K562 (cell line): ENCODE results near the gene LPGAT1. TPM values are rescaled to one million over a fixed set of nuclear protein-coding genes. Genes with fewer than 3 reads are reported as not detected.

Experiments used
- ATAC-seq: fragments of 200-7000 bp; cut with Tn5 transposase; 3 replicates; pipeline ENCODE4 v1.9.1; 2020; ENCODE audit warnings: moderate library complexity
- BruUV-seq: library from RNA; stranded (reverse); fragments of 400-500 nt; replicated peaks from 2 replicates; lab custom pipeline; 2021; lab: Mats Ljungman, UMichigan
- CTCF ChIA-PET: fragments of 300-600 bp; formaldehyde crosslinking; extraction: SDS; loops from one replicate; lab custom pipeline; 2021; ENCODE audit warnings: low intra/inter-chr PET ratio; lab: Yijun Ruan, JAX
- POLR2A ChIA-PET: fragments of 300-600, 350-650 bp; sonication (Branson Sonifier 250); formaldehyde crosslinking; extraction: SDS; loops from one replicate; lab custom pipeline; 2021; ENCODE audit warnings: antibody characterized with exemption, inconsistent platforms; lab: Yijun Ruan, JAX
- DNase-seq, 4 experiments: peaks; one replicate each; pipeline versions ENCODE4 v3.0.0 to v3.0.0-alpha.2; 2011 to 2018; ENCODE audit warnings: low spot score in 3 of 4, mixed read lengths in 3 of 4; ENCODE audit errors: extremely low read depth in 1 of 4
- FAIRE-seq: peaks from 2 replicates; lab custom pipeline; 2011; peaks lifted over from hg19 to GRCh38; lab: Jason Lieb, UNC
- H2AFZ ChIP-seq: 2 replicates; pipeline ENCODE4 v1.6.0; 2011; ENCODE audit warnings: low read depth, low read length, control low read depth, inconsistent platforms
- H3K27ac ChIP-seq: fragments of 200-600 bp; 3 replicates; pipeline ENCODE4 v1.8.0; 2011; ENCODE audit warnings: low read depth, mild to moderate bottlenecking, control low read depth, inconsistent platforms, low read length, moderate library complexity, mixed read lengths; ENCODE audit errors: extremely low read depth
- H3K27me3 ChIP-seq, 2 experiments: fragments of 300-600 bp in 1 of 2; 2 replicates in 1 of 2; 3 replicates in 1 of 2; pipeline versions ENCODE4 v1.6.0 to v1.8.0; 2011; ENCODE audit warnings: inconsistent platforms in 2 of 2, low read length in 2 of 2, mild to moderate bottlenecking in 1 of 2, mixed read lengths in 1 of 2, moderate library complexity in 1 of 2; ENCODE audit not compliant: control insufficient read depth in 2 of 2, insufficient read depth in 2 of 2
- H3K36me3 ChIP-seq: fragments of 300-600 bp; 3 replicates; pipeline ENCODE4 v1.8.0; 2011; ENCODE audit warnings: mild to moderate bottlenecking, low read length, inconsistent platforms; ENCODE audit not compliant: control insufficient read depth, insufficient read depth
- H3K4me1 ChIP-seq, 2 experiments: fragments of 200-600 bp in 1 of 2; replicated peaks in 1 of 2; 2 replicates in 1 of 2; 3 replicates in 1 of 2; pipeline versions ENCODE4 v1.5.1 to v1.8.0; 2011; ENCODE audit warnings: inconsistent platforms in 2 of 2, low read length in 2 of 2, mild to moderate bottlenecking in 1 of 2, mixed read lengths in 1 of 2, moderate library complexity in 1 of 2; ENCODE audit not compliant: control insufficient read depth in 2 of 2, insufficient read depth in 2 of 2
- H3K4me2 ChIP-seq: 2 replicates; pipeline ENCODE4 v1.6.1; 2011; ENCODE audit warnings: low read length, control low read depth, inconsistent platforms, mixed read lengths; ENCODE audit not compliant: insufficient read depth
- H3K4me3 ChIP-seq: fragments of 200-600 bp; sonication (generic), shearing (Covaris generic); 2 replicates; pipeline ENCODE4 v1.5.1; 2016; ENCODE audit warnings: control low read depth, inconsistent platforms
- H3K79me2 ChIP-seq: fragments of 200-600 bp; 3 replicates; pipeline ENCODE4 v1.8.0; 2011; ENCODE audit warnings: low read length, inconsistent platforms; ENCODE audit not compliant: control insufficient read depth, insufficient read depth
- H3K9ac ChIP-seq, 2 experiments: 2 replicates each; pipeline versions ENCODE4 v1.6.0 to v1.6.1; 2011; ENCODE audit warnings: low read depth in 2 of 2, low read length in 2 of 2, control low read depth in 1 of 2, inconsistent platforms in 1 of 2, mild to moderate bottlenecking in 1 of 2, mixed read lengths in 1 of 2; ENCODE audit not compliant: insufficient read depth in 1 of 2
- H3K9me1 ChIP-seq: one replicate; pipeline ENCODE4 v1.6.0; 2011; ENCODE audit warnings: inconsistent platforms, mild to moderate bottlenecking, low read length, moderate library complexity; ENCODE audit not compliant: control insufficient read depth, insufficient read depth
- H3K9me3 ChIP-seq: replicated peaks from 2 replicates; pipeline ENCODE4 v1.5.1; 2011; ENCODE audit warnings: low read depth, low read length, inconsistent platforms; ENCODE audit not compliant: control insufficient read depth, insufficient read depth
- H4K20me1 ChIP-seq: replicated peaks from 2 replicates; pipeline ENCODE4 v1.6.1; 2011; ENCODE audit warnings: low read length, inconsistent platforms, mixed read lengths; ENCODE audit not compliant: control insufficient read depth, insufficient read depth
- ARID1B ChIP-seq: fragments of 450-650 bp; IDR thresholded peaks from 2 replicates; pipeline ENCODE4 v1.6.1; 2016; ENCODE audit warnings: antibody characterized with exemption, mild to moderate bottlenecking, inconsistent platforms
- GATAD2A ChIP-seq: fragments of 450-650 bp; IDR thresholded peaks from 2 replicates; pipeline ENCODE4 v1.6.1; 2017
- HMGN3 ChIP-seq: IDR thresholded peaks from 2 replicates; pipeline ENCODE4 v1.6.1; 2011; ENCODE audit warnings: borderline replicate concordance, low read depth, mild to moderate bottlenecking, mixed read lengths, low read length; ENCODE audit not compliant: insufficient read length; ENCODE audit errors: extremely low read depth
- NFIX ChIP-seq: fragments of 250-450 bp; sonication (Bioruptor Pico); IDR thresholded peaks from 2 replicates; pipeline ENCODE4 v1.4.0; 2020; ENCODE audit warnings: low read depth, mild to moderate bottlenecking, moderate library complexity
- NUFIP1 ChIP-seq: fragments of 450-650 bp; IDR thresholded peaks from 2 replicates; pipeline ENCODE4 v1.6.1; 2018; ENCODE audit not compliant: partially characterized antibody
- RFX7 ChIP-seq: fragments of 250-450 bp; sonication (Bioruptor Pico); IDR thresholded peaks from 2 replicates; pipeline ENCODE4 v1.5.1; 2021; ENCODE audit warnings: mild to moderate bottlenecking
- XRCC5 ChIP-seq: fragments of 200-400 bp; formaldehyde crosslinking; IDR thresholded peaks from 2 replicates; pipeline ENCODE4 v1.6.1; 2017; ENCODE audit warnings: low read depth, mild to moderate bottlenecking, low read length
- ZBED1 ChIP-seq: IDR thresholded peaks from 2 replicates; pipeline ENCODE4 v1.6.1; 2014
- whole genome bisulfite sequencing: fragments of 100-300 bp; shearing (Covaris generic); methylation state at CpG from one replicate; pipeline ENCODE4 v1.1.6; 2016; ENCODE audit warnings: low coverage, mixed read lengths; ENCODE audit not compliant: insufficient coverage; ENCODE audit errors: missing lambda C conversion rate; 5-methylcytosine and 5-hydroxymethylcytosine counted together
- in situ Hi-C: fragments of 300-500 bp; cut with MboI; formaldehyde crosslinking; loops from 4 replicates; pipeline ENCODE4 v1.15.0; 2018; ENCODE audit warnings: inconsistent platforms, mixed read lengths
- intact Hi-C: fragments of 100-400 bp; cut with micrococcal nuclease; formaldehyde crosslinking; loops from 2 replicates; pipeline ENCODE4 v1.14.2; 2022
- polyA plus RNA-seq, 8 experiments: library from polyadenylated mRNA; depleted of rRNA in 4 of 8; stranded (reverse) in 5 of 8; unstranded in 3 of 8; fragments of >200 nt; fragmentation: Nextera tagmentation in 2 of 8; fragmentation: Illumina TruSeq in 1 of 8; extraction: Ambion mirVana in 2 of 8; extraction: Trizol in 1 of 8; gene quantifications; 2 replicates each; pipeline versions ENCODE4 v1.2.1 to v1.2.3, GENCODE V29; 2011 to 2014; ENCODE audit warnings: inconsistent platforms in 1 of 8, missing spikeins in 1 of 8
- total RNA-seq, 7 experiments: library from RNA; depleted of rRNA in 6 of 7; stranded (reverse); fragments of >200 nt in 6 of 7; fragmentation: Illumina TruSeq in 2 of 7; extraction: Trizol in 2 of 7; gene quantifications; 2 replicates each; pipeline versions ENCODE4 v1.2.1 to v1.2.3, GENCODE V29; 2011 to 2021; ENCODE audit warnings: low replicate concordance in 1 of 7
- TF ChIP-seq, protein P1 (sequence below): fragments of 450-650 bp; IDR thresholded peaks from 2 replicates; pipeline ENCODE4 v1.7.1; 2018; ENCODE audit warnings: mild to moderate bottlenecking, low read depth; ENCODE audit not compliant: partially characterized antibody
- TF ChIP-seq, protein P2 (sequence below): fragments of 200-800 bp; sonication (Bioruptor generic); IDR thresholded peaks from 2 replicates; pipeline ENCODE4 v1.6.1; 2017; ENCODE audit warnings: missing genetic modification characterization, missing compliant biosample characterization
- TF ChIP-seq, protein P3 (sequence below): IDR thresholded peaks from 2 replicates; pipeline ENCODE4 v1.6.1; 2014; ENCODE audit warnings: antibody characterized with exemption

LPGAT1 gene
- total and polyA plus RNA-seq, 9 of the 15 experiments (the other 6 are each of a cell fraction or from before 2014, with no cell fraction given) = 5.7 to 31.4 (median 16.3) TPM

DNA sequence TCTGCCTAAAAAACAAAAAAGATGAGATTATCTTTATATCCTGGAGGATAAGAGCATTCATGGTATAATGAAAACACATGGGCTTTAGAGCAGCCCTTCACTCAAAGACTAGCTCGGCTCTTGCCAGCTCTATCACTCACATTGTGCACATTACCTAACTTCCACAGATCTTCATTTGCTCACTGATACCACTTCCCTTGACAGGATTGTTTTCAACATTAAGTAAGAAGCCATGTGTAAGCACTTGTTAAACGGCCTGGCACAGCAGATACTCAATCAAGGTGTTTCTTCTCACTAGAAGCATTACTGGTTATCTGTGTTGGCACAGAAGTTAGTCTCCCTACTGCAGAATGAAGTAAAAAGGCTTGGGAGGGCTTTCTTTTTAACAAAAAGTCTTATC is 18.7 kb downstream of the LPGAT1 start:
- Histone ChIP-seq H4K20me1 (no peaks in the 10 kb centered on the region), H3K9me1 (no peaks in the 10 kb centered on the region), H3K36me3 (no peaks in the 10 kb centered on the region), H3K9ac (no peak overlapping the region), H3K9me3 (no peaks in the 10 kb centered on the region), H3K4me3 (no peak overlapping the region), H2AFZ (no peak overlapping the region), H3K79me2 (no peaks in the 10 kb centered on the region), H3K27ac (no peak overlapping the region), H3K4me2 (no peak overlapping the region), H3K4me1 (no peaks in the 10 kb centered on the region), H3K27me3 (no peaks in the 10 kb centered on the region)
- TF ChIP-seq HMGN3 (no peak), XRCC5 (no peak), ARID1B (no peak), GATAD2A (no peak), NUFIP1 (no peak), ZBED1 (no peak), NFIX (CRISPR knock-in tag) (no peak), RFX7 (CRISPR knock-in tag) (no peak)
- TF ChIP-seq, protein P1, sequence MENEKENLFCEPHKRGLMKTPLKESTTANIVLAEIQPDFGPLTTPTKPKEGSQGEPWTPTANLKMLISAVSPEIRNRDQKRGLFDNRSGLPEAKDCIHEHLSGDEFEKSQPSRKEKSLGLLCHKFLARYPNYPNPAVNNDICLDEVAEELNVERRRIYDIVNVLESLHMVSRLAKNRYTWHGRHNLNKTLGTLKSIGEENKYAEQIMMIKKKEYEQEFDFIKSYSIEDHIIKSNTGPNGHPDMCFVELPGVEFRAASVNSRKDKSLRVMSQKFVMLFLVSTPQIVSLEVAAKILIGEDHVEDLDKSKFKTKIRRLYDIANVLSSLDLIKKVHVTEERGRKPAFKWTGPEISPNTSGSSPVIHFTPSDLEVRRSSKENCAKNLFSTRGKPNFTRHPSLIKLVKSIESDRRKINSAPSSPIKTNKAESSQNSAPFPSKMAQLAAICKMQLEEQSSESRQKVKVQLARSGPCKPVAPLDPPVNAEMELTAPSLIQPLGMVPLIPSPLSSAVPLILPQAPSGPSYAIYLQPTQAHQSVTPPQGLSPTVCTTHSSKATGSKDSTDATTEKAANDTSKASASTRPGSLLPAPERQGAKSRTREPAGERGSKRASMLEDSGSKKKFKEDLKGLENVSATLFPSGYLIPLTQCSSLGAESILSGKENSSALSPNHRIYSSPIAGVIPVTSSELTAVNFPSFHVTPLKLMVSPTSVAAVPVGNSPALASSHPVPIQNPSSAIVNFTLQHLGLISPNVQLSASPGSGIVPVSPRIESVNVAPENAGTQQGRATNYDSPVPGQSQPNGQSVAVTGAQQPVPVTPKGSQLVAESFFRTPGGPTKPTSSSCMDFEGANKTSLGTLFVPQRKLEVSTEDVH = no peak
- TF ChIP-seq, protein P2, sequence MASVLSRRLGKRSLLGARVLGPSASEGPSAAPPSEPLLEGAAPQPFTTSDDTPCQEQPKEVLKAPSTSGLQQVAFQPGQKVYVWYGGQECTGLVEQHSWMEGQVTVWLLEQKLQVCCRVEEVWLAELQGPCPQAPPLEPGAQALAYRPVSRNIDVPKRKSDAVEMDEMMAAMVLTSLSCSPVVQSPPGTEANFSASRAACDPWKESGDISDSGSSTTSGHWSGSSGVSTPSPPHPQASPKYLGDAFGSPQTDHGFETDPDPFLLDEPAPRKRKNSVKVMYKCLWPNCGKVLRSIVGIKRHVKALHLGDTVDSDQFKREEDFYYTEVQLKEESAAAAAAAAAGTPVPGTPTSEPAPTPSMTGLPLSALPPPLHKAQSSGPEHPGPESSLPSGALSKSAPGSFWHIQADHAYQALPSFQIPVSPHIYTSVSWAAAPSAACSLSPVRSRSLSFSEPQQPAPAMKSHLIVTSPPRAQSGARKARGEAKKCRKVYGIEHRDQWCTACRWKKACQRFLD (CRISPR knock-in tag) = no peak
- TF ChIP-seq, protein P3, sequence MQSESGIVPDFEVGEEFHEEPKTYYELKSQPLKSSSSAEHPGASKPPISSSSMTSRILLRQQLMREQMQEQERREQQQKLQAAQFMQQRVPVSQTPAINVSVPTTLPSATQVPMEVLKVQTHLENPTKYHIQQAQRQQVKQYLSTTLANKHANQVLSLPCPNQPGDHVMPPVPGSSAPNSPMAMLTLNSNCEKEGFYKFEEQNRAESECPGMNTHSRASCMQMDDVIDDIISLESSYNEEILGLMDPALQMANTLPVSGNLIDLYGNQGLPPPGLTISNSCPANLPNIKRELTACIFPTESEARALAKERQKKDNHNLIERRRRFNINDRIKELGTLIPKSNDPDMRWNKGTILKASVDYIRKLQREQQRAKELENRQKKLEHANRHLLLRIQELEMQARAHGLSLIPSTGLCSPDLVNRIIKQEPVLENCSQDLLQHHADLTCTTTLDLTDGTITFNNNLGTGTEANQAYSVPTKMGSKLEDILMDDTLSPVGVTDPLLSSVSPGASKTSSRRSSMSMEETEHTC = no peak
- DNase-seq = no peak
- ChIA-PET POLR2A (interaction anchor here (0.7 to 1.2 kb wide), 2 partner anchors 19 to 407 kb away, joined by 3 read pairs; no protein-coding TSS in a partner anchor), CTCF (no interaction called here)
- WGBS = 63% methylated on average over 2 of the region's 2 CpGs
- intact Hi-C loops (no loop called here), in situ Hi-C loops (no loop called here)
- no peak; the same call in 2 of the 3 replicates for ATAC-seq
- no TSS peak for BruUV-seq
- no peak for FAIRE-seq
